GM18873 (cell line): ENCODE data around the gene VAPB.

Experiments used
- ATAC-seq: cut with Tn5 transposase; IDR thresholded peaks from one replicate; pipeline ENCODE4 v1.9.1; 2021; ENCODE audit warnings: mild to moderate bottlenecking, moderate library complexity, moderate number of reproducible peaks; ENCODE audit not compliant: unreplicated experiment, low FRiP score

Gene VAPB

DNA sequence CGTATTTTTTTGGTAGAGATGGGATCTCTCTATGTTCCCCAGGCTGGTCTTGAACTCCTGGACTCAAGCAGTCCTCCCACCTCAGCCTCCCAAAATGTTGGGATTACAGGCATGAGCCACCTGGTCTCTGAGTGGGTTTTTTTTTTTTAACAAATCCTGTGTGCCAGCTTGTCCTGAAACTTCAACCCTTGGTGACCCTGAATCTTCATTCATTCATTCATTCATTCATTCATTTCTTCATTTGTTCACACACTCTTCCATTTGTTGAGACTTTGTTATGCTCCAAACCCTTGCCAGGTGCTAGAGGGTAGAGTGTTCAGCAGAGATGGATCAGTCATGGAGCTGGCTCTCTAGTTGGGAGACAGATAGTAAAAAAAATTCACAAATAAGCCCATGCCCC lies 12.0 kb upstream of the VAPB start:
- ATAC-seq: no peak

DNA sequence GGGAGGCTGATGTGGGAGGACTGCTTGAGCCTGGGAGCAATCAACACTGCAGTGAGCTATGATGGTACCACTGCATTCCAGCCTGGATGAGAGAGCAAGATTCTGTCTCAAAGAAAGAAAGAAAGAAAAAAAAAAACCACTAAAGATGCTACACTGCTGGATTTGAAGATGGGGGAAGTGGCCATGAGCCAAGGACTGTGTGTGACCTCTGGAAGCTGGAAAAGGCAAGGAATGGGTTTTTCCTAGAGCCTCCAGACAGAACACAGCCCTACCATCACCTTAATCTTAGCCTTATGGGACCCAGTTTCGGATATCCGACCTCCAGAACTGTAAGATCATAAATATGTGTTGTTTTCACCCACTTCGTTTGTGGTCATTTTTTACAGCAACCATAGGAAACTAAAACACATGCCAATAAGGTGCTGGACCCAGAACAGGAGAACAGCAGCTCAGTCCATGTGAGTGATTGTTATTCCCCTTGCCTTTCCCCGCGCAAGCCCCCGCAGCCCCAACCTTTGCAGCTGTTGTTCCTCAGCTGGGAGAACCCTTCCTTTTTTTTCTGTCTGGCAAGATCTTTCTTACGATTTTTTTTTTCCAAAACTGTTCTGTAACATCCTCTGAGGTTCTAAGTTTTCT lies 11.1 kb upstream of the VAPB start:
- ATAC-seq: no peak

DNA sequence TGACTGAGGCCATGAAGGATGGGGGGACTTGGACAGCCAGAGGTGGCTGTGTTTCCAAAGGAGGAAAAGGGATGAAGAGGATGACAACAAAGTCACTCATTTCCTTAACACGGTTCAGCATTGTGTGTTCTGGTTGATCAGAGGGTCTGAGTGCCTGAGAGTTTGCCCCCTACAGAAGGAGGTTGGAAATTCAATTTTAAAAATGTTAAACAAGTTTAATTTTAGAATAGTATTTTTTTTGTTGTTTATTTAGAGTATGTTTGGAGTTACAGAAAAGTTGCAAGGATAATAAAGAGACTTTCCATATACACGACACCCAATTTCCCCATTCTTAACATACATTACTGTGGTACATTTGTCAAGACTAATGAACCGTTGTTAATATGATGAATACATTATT lies 10.3 kb upstream of the VAPB start:
- ATAC-seq: no peak

DNA sequence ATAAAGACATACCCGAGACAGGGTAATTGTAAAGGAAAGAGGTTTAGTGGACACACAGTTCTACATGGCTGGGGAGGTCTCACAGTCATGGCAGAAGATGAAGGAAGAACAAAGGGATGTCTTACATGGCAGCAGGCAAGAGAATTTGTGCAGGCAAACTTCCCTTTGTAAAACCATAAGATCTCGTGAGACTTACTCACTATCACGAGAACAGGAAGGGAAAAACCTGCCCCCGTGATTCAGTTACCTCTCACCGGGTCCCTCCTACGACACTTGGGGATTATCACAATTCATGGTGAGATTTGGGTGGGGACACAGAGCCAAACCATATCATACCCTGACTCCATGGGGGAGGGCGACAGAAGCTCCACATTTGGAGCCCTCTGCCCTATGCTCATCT lies 7.4 kb upstream of the VAPB start:
- no peak for ATAC-seq

GRCh38 chr20:58382096-58382495 lies 6.9 kb upstream of the VAPB start:
- ATAC-seq: no peak

- ATAC-seq: no peak
These were observed 4.2 kb upstream of the VAPB start for GRCh38 chr20:58384821-58385220.

- ATAC-seq: no peak
These were observed 914 bp upstream of the VAPB start for GRCh38 chr20:58388028-58388601.

DNA sequence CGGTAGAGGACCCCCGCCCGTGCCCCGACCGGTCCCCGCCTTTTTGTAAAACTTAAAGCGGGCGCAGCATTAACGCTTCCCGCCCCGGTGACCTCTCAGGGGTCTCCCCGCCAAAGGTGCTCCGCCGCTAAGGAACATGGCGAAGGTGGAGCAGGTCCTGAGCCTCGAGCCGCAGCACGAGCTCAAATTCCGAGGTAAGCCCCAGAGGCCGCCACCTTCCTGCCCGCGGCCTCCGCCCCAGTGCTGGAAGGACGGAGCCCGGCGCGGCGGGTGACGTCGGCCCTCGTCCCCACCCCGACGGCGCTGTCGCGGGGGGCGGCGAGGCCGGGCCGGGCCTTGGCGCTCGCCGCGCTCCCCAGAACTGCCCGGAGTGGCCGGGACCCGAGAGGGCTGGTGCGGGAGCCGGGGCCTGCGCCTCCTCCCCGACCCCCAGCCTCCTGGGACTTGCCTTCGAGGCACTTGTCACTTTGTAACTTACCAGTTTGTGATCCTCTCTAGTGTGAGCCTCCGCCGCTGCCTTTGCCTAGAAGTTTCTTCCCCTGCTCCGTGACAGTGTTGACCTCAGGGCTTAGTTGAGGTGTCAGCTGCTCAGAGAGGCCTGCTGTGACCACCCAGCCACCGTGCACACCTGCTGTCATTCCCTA lies 417 bp downstream of the VAPB start:
- ATAC-seq: peak; percentile 5

DNA sequence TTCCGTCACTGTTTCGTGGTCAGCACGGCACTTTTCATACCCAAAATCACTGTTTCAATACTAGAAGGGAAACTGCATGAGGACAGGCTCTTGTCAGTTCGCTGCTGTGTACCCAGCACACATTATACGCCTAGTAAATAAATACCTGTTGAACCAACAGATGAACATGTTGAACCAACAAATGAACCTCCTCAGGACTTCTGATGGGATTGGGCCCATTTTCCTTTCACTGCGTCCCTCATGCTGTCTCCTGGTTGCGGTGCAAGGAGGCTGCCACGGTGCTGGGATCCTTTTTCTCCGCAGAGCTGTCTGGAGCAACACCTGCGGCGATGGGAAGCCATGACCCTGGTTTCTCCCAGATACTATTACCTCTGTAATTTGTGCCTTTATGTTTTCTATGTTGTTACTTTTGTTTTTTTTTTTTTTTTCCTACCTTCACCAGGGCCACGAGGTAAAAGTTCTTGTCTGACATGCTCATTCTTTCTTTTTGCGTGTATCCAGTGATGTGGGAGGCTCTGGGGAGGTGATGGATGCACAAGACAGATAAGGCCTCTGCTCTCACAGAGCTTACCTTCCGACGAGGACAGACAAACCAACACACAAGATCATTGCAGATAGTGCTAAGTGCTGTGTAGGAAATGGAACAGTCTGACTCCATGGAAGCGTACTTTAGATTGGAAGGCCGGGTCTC lies 1.1 kb downstream of the VAPB start:
- ATAC-seq: no peak

DNA sequence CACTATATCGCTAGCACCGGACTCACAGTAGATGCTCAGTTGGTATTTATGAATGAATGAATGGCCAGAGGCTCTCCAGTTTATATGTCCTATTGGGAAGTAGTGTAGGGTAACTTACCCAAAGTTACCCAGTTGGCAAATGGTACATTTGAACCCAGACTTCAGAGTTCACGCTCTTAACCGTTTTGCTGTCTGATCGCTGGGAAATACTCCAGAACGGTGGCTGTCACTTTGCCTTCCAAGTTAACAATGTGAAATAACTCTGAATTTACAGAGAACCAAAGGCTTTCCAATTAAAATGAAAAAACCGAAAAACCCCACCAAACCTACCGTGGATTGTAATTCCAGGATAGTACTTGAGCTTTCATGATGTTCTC lies 1.6 kb downstream of the VAPB start:
- no peak for ATAC-seq

GRCh38 chr20:58392286-58392685 lies 3.3 kb downstream of the VAPB start:
- ATAC-seq: no peak

DNA sequence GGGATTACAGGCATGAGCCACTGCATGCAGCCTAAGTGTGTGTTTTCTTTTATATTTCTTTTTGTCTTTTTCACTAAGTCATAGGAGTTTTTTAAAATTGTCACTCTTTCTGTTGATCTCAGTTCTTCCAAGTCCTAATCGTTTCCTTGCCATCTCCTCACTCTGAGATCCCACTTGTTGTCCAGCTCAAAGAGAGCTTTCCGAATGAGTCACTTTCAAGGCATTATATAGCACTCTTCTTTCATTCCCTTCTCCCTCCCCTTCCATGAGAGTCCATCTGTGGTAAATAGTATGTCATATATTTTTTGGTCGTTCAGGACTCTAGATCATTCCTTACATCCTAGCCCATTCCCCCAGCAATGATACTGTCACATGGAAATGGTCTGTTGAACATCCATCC lies 4.3 kb downstream of the VAPB start:
- no peak for ATAC-seq

- ATAC-seq: no peak
These were observed 5.8 kb downstream of the VAPB start for GRCh38 chr20:58394801-58395200.

DNA sequence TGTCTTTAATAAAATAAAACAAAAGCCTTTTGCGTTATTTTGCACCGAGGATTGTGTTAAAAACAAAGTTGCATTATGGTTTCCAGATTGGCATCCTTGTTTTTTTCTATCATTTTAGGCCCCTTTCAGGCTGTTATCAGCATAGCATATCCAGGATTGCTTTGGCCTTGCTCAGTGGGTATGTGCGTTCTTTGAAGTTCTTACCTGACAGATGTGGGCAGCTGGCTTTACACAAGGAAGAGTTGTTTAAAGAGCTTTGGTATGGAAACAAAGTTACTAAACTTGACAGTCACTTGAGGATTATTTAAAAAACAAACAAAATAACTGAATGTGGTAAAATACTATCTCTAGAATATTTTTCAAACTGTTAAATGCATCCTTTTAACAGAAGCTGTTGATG lies 6.6 kb downstream of the VAPB start:
- no peak for ATAC-seq

- no peak for ATAC-seq
These were observed 8.4 kb downstream of the VAPB start for GRCh38 chr20:58397429-58397828.

DNA sequence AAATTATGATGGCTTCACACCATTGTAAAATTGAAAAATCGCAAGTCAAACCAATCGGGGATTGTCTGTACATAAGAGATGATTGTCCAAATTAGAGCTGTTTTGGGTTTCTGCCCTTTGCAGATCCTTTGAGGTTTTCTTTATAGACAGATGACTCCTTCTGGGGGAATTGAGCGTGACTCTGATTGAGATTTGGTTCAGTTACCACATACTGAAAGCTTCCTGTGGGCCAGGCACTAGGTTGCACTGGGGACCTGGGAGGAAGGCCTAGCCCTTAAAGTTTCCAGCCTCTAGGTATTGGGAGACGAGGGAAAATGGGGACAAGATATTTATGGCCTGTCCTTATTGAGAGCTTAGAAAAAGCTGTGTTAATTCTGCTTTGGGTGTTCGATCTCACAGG lies 9.2 kb downstream of the VAPB start:
- no peak for ATAC-seq

- ATAC-seq: no peak
These were observed 10.9 kb downstream of the VAPB start for GRCh38 chr20:58399926-58400325.

DNA sequence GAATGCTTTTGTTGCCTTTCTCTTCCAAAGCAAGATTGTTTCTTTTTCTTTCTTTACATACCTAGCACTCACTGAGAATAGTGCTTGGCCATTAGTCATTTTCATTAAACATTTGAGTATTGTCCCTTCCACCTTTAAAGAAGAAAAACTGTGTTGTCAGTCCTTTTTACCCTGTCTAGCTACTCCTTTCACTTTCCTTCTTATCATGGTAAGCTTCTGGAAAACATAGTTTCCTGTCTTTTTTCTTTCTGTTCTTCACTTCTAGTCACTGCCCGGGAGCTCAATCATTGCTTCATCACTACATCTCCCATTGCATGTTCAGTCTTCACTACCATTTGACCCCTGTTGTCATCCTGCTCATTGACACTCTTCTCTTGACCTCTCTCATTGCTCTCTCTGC lies 12.1 kb downstream of the VAPB start:
- no peak for ATAC-seq

- ATAC-seq: no peak
These were observed 13.3 kb downstream of the VAPB start for GRCh38 chr20:58402305-58402704.

DNA sequence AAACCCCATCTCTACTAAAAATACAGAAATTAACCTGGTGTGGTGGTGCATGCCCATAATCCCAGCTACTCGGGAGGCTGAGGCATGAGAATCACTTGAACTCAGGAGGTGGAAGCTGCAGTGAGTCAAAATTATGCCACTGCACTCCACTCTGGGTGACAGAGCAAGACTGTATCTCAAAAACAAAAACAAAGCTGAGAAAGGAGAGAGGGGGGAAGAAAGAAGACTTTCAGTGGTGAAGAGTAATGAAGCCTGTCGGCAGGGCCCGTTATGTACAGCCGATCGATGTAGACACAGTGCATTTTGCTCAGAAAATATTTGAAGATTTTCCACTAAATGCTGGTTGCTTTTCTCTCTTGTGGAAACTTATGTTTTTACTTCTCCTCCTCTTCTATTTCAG lies 13.8 kb downstream of the VAPB start:
- no peak for ATAC-seq

DNA sequence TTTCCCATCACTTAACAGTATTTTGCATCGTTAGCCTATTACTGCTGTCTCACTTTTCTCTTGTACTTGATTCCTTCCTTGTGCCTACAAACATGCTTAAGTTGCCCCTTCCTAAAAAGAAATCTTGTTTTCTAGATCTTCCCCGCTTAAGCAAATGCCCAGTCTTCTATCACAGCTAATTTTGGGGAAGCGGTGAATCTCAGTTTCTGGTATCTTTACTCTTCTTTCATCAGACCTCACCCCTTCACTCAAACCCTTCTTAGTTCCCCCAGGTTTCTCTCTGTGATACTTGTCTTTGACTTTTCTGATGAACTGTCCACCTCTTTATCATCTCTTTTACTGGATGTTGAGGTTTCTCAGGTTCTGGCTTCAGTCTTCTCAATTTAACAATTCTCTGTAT lies 14.2 kb downstream of the VAPB start:
- no peak for ATAC-seq
